Heart left ventricle (tissue), 16 donors: ENCODE results near the gene ITPR2. TPM values are rescaled to one million over a fixed set of nuclear protein-coding genes. Genes with fewer than 3 reads are reported as not detected.

Experiments
- ATAC-seq, 4 donors: fragments of 200-7000 bp; cut with Tn5 transposase; one replicate each; pipeline ENCODE4 v1.9.1; 2020 to 2022; ENCODE audit warnings: moderate library complexity in 4 of 4, mild to moderate bottlenecking in 3 of 4, moderate number of reproducible peaks in 1 of 4
- DNase-seq, 5 donors: peaks; one replicate each; pipeline ENCODE4 v3.0.0-alpha.2; 2020
- H3K27ac ChIP-seq, 12 donors: fragments of 200-600 bp; sonication (generic) in 4 of 12; one replicate each; pipeline versions ENCODE4 v1.5.0 to v1.8.0; 2016 to 2022; ENCODE audit warnings: mild to moderate bottlenecking in 2 of 12
- H3K27me3 ChIP-seq, 9 donors: fragments of 200-600 bp; sonication (generic) in 2 of 9; one replicate each; pipeline versions ENCODE4 v1.5.1 to v1.8.0; 2016 to 2022; ENCODE audit warnings: mild to moderate bottlenecking in 3 of 9
- H3K36me3 ChIP-seq, 9 donors: fragments of 200-600 bp; sonication (generic) in 2 of 9; one replicate each; pipeline versions ENCODE4 v1.5.0 to v1.8.0; 2018 to 2022; ENCODE audit warnings: mild to moderate bottlenecking in 2 of 9
- H3K4me1 ChIP-seq, 12 donors: fragments of 200-600 bp; sonication (generic) in 4 of 12; one replicate each; pipeline versions ENCODE4 v1.5.0 to v1.8.0; 2016 to 2022; ENCODE audit warnings: mild to moderate bottlenecking in 3 of 12
- H3K4me3 ChIP-seq, 12 donors: fragments of 200-600 bp; sonication (generic) in 4 of 12; one replicate each; pipeline versions ENCODE4 v1.5.0 to v1.8.0; 2017 to 2022; ENCODE audit warnings: mild to moderate bottlenecking in 9 of 12, moderate library complexity in 4 of 12
- H3K9me3 ChIP-seq, 12 donors: fragments of 200-600 bp; sonication (generic) in 4 of 12; one replicate each; pipeline versions ENCODE4 v1.5.0 to v1.8.0; 2016 to 2022; ENCODE audit warnings: mild to moderate bottlenecking in 1 of 12
- CTCF ChIP-seq, 12 donors: fragments of 200-600 bp; sonication (generic) in 4 of 12; IDR thresholded peaks; one replicate each; pipeline versions ENCODE4 v1.5.0 to v1.8.0; 2018 to 2022; ENCODE audit warnings: antibody characterized with exemption in 12 of 12, mild to moderate bottlenecking in 5 of 12
- POLR2A ChIP-seq, 2 donors: fragments of 450-650 bp; IDR thresholded peaks; one replicate each; pipeline ENCODE4 v1.6.1; 2017; ENCODE audit warnings: antibody characterized with exemption in 2 of 2, mild to moderate bottlenecking in 2 of 2, moderate library complexity in 2 of 2
- WGBS, 4 donors: extraction: QIAGEN DNeasy Blood & Tissue Kit in 2 of 4; methylation state at CpG; one replicate each; pipeline versions ENCODE4 v1.1.5 to v1.1.7; 2013 to 2018; 5-methylcytosine and 5-hydroxymethylcytosine counted together
- intact Hi-C, 10 donors: fragments of 100-400 bp; cut with DNase I; formaldehyde crosslinking; loops; one replicate each; pipeline versions ENCODE4 v1.11.1 to v1.14.2; 2022
- polyA plus RNA-seq, 2 donors: library from polyadenylated mRNA; stranded (reverse); fragments of 200-250 nt; gene quantifications; one replicate each; pipeline ENCODE4 v1.2.3, GENCODE V29; 2013
- total RNA-seq, 9 donors: library from RNA; depleted of rRNA in 2 of 9; stranded (reverse); fragments of >200 nt in 2 of 9; fragmentation: NEBNext Ultra II Directional in 3 of 9; extraction: Animal tissue kit (Norgen Biotek cat#: 25700) in 3 of 9; gene quantifications; one replicate each; pipeline versions ENCODE4 v1.1.0 to v1.2.4, GENCODE V29; 2016 to 2023
- donor health status: ischemic (EF 13 %, LVEDD 7.1; RV severe dilation, severe dysfunction).
- donor health status: healthy with polysubstance abuse.
- donor health status: DM: no; HTN: yes; CAD: no.
- donor health status: DM: no; HTN: no; CAD: no.
- donor health status: ischemic (EF 25% LVEDD 6.9; RV normal size, moderate dysfunction).
- donor health status: ischemic (EF 25% LVEDD 5.7; RV mildly dilated, moderate dysfunction).
- donor health status: healthy.
- donor health status: DM: yes; HTN: yes; CAD: no.
- donor health status: ischemic (EF 35%, LVEDD 5.7; RV mildly dilated, moderate dysfunction).
- donor health status: nonischemic (EF 11% LVEDD 7.7; RV severe dilation, severe dysfunction).
- donor health status: DM: yes; HTN: yes; CAD: no.
- donor health status: PGD.
- donor health status: ischemic (EF 29% LVEDD 5.4; RV normal size, mild dysfunction).
- donor health status: nonischemic (EF 23%, LVEDD 6.1; RV moderate dilation, normal function).

ITPR2 gene
- total and polyA plus RNA-seq, 11 donors = 3.4 to 45.6 (median 11.8) TPM

GRCh38 chr12:26795910-26796309 lies 37.1 kb downstream of the ITPR2 start:
- Histone ChIP-seq H3K36me3 (no peaks in the 10 kb centered on the region), H3K9me3 (no peaks in the 10 kb centered on the region), H3K27me3 (no peaks in the 10 kb centered on the region), H3K4me3 (no peak overlapping the region), H3K4me1 (peaks cover 0 to 45% (median 3%) of the 10 kb centered on the region in 12 donors), H3K27ac (no peak overlapping the region)
- DNase-seq = no peak
- ATAC-seq = no peak
- TF ChIP-seq CTCF (IDR thresholded peaks at IDR 0.05) (no peak), POLR2A (IDR thresholded peaks at IDR 0.05) (no peak)
- intact Hi-C loops = loop anchor here in 1 of 10 donors (5.0 kb wide), 1 partner anchor 34 kb away; no protein-coding TSS in a partner anchor
- 91 to 100% (median 96%) methylated on average over 3 of the region's 3 CpGs for WGBS, 4 donors

- Histone ChIP-seq H3K9me3 (no peaks in the 10 kb centered on the region), H3K36me3 (no peaks in the 10 kb centered on the region), H3K4me3 (no peak overlapping the region), H3K4me1 (peaks cover 0 to 62% (median 13%) of the 10 kb centered on the region in 12 donors), H3K27me3 (no peaks in the 10 kb centered on the region), H3K27ac (peak overlapping the region in 1 of 12 donors; percentile 79)
- ATAC-seq (peak in 3 of 4 donors; percentile 21 to 56 (median 43)), DNase-seq (no peak)
- intact Hi-C loops = no loop called here
- TF ChIP-seq CTCF (IDR thresholded peaks at IDR 0.05) = no peak
- TF ChIP-seq POLR2A (IDR thresholded peaks at IDR 0.05) = no peak
Measured at GRCh38 chr12:26791301-26791791, 41.6 kb downstream of the ITPR2 start.

- H3K36me3 ChIP-seq = no peaks in the 10 kb centered on the region
- intact Hi-C loops = no loop called here
- H3K27me3 ChIP-seq = no peaks in the 10 kb centered on the region
- TF ChIP-seq CTCF (IDR thresholded peaks at IDR 0.05) (no peak), POLR2A (IDR thresholded peaks at IDR 0.05) (no peak)
- H3K4me1 ChIP-seq = peaks cover 0 to 62% (median 13%) of the 10 kb centered on the region in 12 donors
- no peak for ATAC-seq
- no peak overlapping the region for H3K4me3 ChIP-seq
- WGBS, 4 donors = 87 to 97% (median 90%) methylated on average over 1 of the region's 1 CpG
- no peak for DNase-seq
- no peaks in the 10 kb centered on the region for H3K9me3 ChIP-seq
- H3K27ac ChIP-seq = peak overlapping the region in 2 of 12 donors; percentile 25 to 79
Measured at GRCh38 chr12:26790645-26790994, 42.4 kb downstream of the ITPR2 start.

GRCh38 chr12:26789731-26790644 lies 43.0 kb downstream of the ITPR2 start:
- DNase-seq (no peak), ATAC-seq (no peak)
- Histone ChIP-seq H3K4me3 (no peak overlapping the region), H3K27ac (peak overlapping the region in 1 of 12 donors; percentile 25), H3K9me3 (no peaks in the 10 kb centered on the region), H3K4me1 (peaks cover 0 to 62% (median 13%) of the 10 kb centered on the region in 12 donors), H3K27me3 (no peaks in the 10 kb centered on the region), H3K36me3 (no peaks in the 10 kb centered on the region)
- no peak for TF ChIP-seq CTCF (IDR thresholded peaks at IDR 0.05)
- TF ChIP-seq POLR2A (IDR thresholded peaks at IDR 0.05) = no peak
- WGBS, 4 donors = 42 to 94% (median 83%) methylated on average over 2 of the region's 2 CpGs
- intact Hi-C loops = no loop called here
